Activated CD8-positive, alpha-beta T cell treated with anti-CD3 and anti-CD28 coated beads for 36 hours (primary cell): ENCODE results near the gene FAM76A. TPM values are rescaled to one million over a fixed set of nuclear protein-coding genes. Genes with fewer than 3 reads are reported as not detected.
A peak's percentile ranks its signal among the peaks of the same experiment; 100 is the strongest.
"Not testable (repeated sequence)": the region's sequence is repeated elsewhere in the genome, so short reads cannot be mapped to it uniquely, and the experiment has no call there.

Experiments used
- ATAC-seq: fragments of 200-7000 bp; cut with Tn5 transposase; one replicate; pipeline ENCODE4 v1.10.0; 2021; ENCODE audit warnings: mild to moderate bottlenecking, moderate library complexity
- CTCF ChIA-PET: fragments of 350-600 bp; sonication (Branson Sonifier 250); formaldehyde crosslinking; loops from one replicate; lab custom pipeline; 2021; ENCODE audit warnings: antibody characterized with exemption; lab: Charles Lee
- POLR2A ChIA-PET: fragments of 350-600 bp; sonication (Branson Sonifier 250); formaldehyde crosslinking; loops from one replicate; lab custom pipeline; 2021; ENCODE audit warnings: antibody characterized with exemption; lab: Charles Lee
- DNase-seq: peaks from one replicate; pipeline ENCODE4 v3.0.0-alpha.2; 2020
- H3K27ac Mint-ChIP-seq: one replicate; pipeline ENCODE4 v1.8.0; 2021; ENCODE audit warnings: mild to moderate bottlenecking, mixed read lengths
- H3K27me3 Mint-ChIP-seq: one replicate; pipeline ENCODE4 v1.8.0; 2021; ENCODE audit warnings: mixed read lengths
- H3K36me3 Mint-ChIP-seq: one replicate; pipeline ENCODE4 v1.8.0; 2021; ENCODE audit warnings: low read depth, mixed read lengths
- H3K4me1 Mint-ChIP-seq: one replicate; pipeline ENCODE4 v1.8.0; 2021; ENCODE audit warnings: low read depth, mixed read lengths
- H3K4me3 Mint-ChIP-seq: one replicate; pipeline ENCODE4 v1.8.0; 2021; ENCODE audit warnings: mild to moderate bottlenecking, moderate library complexity, mixed read lengths
- H3K9me3 Mint-ChIP-seq: one replicate; pipeline ENCODE4 v1.8.0; 2021; ENCODE audit warnings: mixed read lengths
- CTCF ChIP-seq: fragments of 200-600 bp; IDR thresholded peaks from one replicate; pipeline ENCODE4 v1.8.0; 2022; ENCODE audit warnings: antibody characterized with exemption, mild to moderate bottlenecking
- intact Hi-C: fragments of 100-400 bp; cut with micrococcal nuclease; formaldehyde crosslinking; loops from one replicate; pipeline ENCODE4 v1.10.0; 2022
- total RNA-seq, 2 experiments: library from RNA; stranded (reverse); gene quantifications; one replicate each; pipeline ENCODE4 v1.2.3, GENCODE V29; 2021

Gene FAM76A
- 1 to 10 TPM; 6.9 to 7.9 TPM for total RNA-seq

GRCh38 chr1:27725374-27726172, at the start of gene FAM76A:
Gene FAM76A (plus strand): TSS chr1:27725961. CDS start chr1:27726081, 120 bp downstream.
- CTCF ChIA-PET = interaction anchor here (0.7 to 1.5 kb wide), 13 partner anchors 12 to 169 kb away, joined by 3 to 9 read pairs (median 3); partner anchors contain the start of gene IFI6
- peak; percentile 100 for DNase-seq
- Mint-ChIP-seq H3K27me3 (no peaks in the 10 kb centered on the region), H3K36me3 (peaks cover 6% of the 10 kb centered on the region), H3K4me3 (peak within 1 kb of the TSS; percentile 80), H3K9me3 (no peaks in the 10 kb centered on the region), H3K4me1 (peaks cover 24% of the 10 kb centered on the region), H3K27ac (peak within 1 kb of the TSS; percentile 94)
- intact Hi-C loops = loop anchor here (10.0 kb wide), 1 partner anchor 121 kb away; the partner anchor contains the start of gene AHDC1
- peak; percentile 36 for TF ChIP-seq CTCF
- peak; percentile 98 for ATAC-seq
- POLR2A ChIA-PET = interaction anchor here (0.6 to 1.5 kb wide), 8 partner anchors 12 to 919 kb away, joined by 3 to 10 read pairs (median 3); partner anchors contain the start of gene STX12

- CTCF ChIA-PET = no interaction called here
- DNase-seq = no peak
- Mint-ChIP-seq H3K9me3 (peaks cover 6% of the 10 kb centered on the region), H3K4me1 (peaks cover 10% of the 10 kb centered on the region), H3K27ac (no peak overlapping the region), H3K4me3 (no peak overlapping the region), H3K36me3 (peaks cover 5% of the 10 kb centered on the region), H3K27me3 (no peaks in the 10 kb centered on the region)
- intact Hi-C loops = no loop called here
- ATAC-seq = no peak
- TF ChIP-seq CTCF = no peak
- POLR2A ChIA-PET = interaction anchor here (0.7 kb wide), 1 partner anchor 355 kb away, joined by 4 read pairs; no protein-coding TSS in a partner anchor
Observed at GRCh38 chr1:27676410-27676809, 49.4 kb upstream of the FAM76A start.

GRCh38 chr1:27678747-27679146, 47.0 kb upstream of the FAM76A start:
- POLR2A ChIA-PET = no interaction called here
- Mint-ChIP-seq H3K27me3 (no peaks in the 10 kb centered on the region), H3K4me3 (no peak overlapping the region), H3K4me1 (no peaks in the 10 kb centered on the region), H3K9me3 (peaks cover 15% of the 10 kb centered on the region), H3K36me3 (peaks cover 8% of the 10 kb centered on the region), H3K27ac (no peak overlapping the region)
- CTCF ChIA-PET = interaction anchor here (1.1 to 2.7 kb wide), 4 partner anchors 9 to 122 kb away, joined by 4 to 12 read pairs (median 5); no protein-coding TSS in a partner anchor
- TF ChIP-seq CTCF = no peak
- DNase-seq (no peak), ATAC-seq (no peak)
- intact Hi-C loops = no loop called here

GRCh38 chr1:27680225-27680791, 45.5 kb upstream of the FAM76A start:
- peaks cover 15% of the 10 kb centered on the region for H3K9me3 Mint-ChIP-seq
- DNase-seq, H3K27ac Mint-ChIP-seq, H3K4me3 Mint-ChIP-seq, H3K36me3 Mint-ChIP-seq, H3K27me3 Mint-ChIP-seq, H3K4me1 Mint-ChIP-seq, ATAC-seq, intact Hi-C loops, POLR2A ChIA-PET: not testable (repeated sequence)
- CTCF ChIA-PET = interaction anchor here (1.7 to 2.7 kb wide), 3 partner anchors 11 to 124 kb away, joined by 4 to 12 read pairs (median 6); no protein-coding TSS in a partner anchor

- CTCF ChIA-PET, H3K36me3 Mint-ChIP-seq, H3K27me3 Mint-ChIP-seq, intact Hi-C loops, H3K4me3 Mint-ChIP-seq, H3K27ac Mint-ChIP-seq, DNase-seq, H3K4me1 Mint-ChIP-seq, ATAC-seq, POLR2A ChIA-PET: not testable (repeated sequence)
- H3K9me3 Mint-ChIP-seq = peaks cover 15% of the 10 kb centered on the region
Observed at GRCh38 chr1:27681580-27681979, 44.2 kb upstream of the FAM76A start.
